DMS153 (cell line): ENCODE data around the gene BBS1.
"Not testable (repeated sequence)": the region's sequence is repeated elsewhere in the genome, so short reads cannot be mapped to it uniquely, and the experiment has no call there.

Experiments used
- DNase-seq: peaks from one replicate; lab custom pipeline; 2025; lab: John Stamatoyannopoulos, UW

BBS1 gene

DNA sequence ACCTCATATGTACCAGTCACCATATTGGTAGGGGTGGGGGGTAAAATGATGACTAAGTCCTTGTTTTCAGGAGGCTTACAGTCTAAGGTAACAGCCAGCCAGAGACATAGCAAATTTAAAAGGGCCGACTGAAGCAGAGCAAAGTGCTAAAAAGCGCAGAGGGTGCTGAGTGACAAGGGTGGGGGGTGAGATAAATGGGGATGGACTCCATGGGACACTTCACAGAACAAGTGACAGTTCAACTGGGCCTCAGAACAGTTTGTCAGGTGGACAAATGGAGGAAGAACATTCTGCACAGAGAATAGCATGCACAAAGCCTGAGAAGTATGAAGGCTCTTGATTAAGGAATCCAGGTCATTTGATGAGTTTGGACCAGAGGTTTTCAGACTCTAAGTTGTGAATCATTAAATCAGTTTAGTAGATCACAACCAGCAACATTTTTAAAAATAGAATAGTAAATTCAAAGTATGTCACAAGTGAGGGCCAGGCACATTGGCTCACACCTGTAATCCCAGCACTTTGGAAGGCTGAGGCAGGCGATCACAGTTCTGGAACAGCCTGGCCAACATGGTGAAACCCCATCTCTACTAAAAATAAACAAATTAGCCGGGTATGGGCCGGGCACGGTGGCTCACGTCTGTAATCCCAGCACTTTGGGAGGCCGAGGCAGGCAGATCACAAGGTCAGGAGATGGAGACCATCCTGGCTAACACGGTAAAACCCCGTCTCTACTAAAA lies 14.0 kb downstream of the BBS1 start:
- DNase-seq, result no peak

DNA sequence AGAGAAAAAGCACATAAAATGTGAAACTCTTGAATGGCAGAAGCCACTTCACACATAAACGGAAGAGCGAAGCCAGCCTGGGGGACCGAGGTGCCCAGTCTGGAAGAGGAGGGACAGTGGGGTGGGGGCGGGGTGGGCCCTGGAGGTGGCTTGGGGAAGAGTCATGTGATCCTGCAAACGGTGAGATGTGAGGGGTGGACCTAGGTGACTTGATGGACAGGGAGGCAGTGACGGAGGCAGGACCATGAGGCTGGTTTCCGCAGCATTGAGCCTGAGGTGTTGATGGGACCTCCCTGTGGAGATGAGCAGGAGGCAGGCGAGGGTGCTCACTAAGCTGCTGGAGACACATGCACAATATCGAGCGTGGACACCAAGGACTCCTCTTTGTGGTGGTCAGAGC lies 18.6 kb downstream of the BBS1 start:
- DNase-seq, result no peak

DNA sequence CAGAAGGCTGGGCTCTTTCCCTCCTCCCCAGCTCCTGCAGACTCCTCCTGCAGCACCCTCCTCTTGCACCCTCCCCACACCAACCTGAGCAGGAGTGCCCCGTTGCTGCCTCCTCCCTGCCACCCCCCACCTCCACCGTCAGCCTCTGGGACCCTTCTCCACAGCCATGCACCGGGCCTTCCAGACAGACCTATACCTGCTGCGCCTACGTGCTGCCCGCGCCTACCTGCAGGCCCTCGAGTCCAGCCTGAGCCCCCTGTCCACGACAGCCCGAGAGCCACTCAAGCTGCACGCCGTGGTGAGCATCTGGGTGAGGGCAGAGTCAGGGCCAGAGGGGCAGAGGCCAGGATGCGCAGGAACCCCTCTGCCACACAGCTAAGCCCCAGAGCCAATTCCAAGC lies 19.2 kb downstream of the BBS1 start:
- no peak for DNase-seq

DNA sequence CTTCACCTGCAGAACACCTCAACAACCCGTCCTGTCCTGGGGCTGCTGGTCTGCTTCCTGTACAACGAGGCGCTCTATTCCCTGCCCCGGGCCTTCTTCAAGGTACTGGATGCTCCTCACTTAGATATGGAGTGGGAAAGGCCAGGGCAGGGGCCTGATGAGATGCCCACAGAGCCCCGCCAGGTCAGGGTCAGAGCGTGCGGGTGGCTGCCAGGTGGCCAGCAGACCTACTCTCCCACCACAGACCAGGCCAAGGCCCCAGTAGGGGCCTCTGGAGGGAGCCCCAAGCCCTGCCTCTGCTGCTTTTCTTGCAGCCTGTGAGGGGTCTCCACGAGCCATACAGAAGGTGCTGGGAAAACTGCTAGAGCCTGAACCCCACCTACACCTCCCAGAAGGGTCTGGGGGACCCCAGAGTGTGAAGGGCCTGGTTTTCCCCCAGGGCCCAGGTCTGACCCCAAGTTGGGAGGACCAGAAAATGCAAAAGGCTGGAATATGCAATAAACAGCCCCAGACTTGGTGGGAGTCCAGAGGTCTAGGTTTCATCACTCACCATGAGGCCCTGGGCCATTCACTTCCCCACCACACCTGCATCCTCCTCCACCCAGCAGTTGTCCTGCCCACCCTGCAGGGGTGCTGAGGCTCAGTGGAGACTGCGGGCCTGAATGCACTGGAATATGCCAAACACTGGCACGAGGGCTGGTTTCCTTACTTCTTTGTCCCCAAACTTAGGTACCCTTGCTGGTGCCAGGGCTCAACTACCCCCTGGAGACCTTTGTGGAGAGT lies 20.7 kb downstream of the BBS1 start:
- DNase-seq, result no peak

DNA sequence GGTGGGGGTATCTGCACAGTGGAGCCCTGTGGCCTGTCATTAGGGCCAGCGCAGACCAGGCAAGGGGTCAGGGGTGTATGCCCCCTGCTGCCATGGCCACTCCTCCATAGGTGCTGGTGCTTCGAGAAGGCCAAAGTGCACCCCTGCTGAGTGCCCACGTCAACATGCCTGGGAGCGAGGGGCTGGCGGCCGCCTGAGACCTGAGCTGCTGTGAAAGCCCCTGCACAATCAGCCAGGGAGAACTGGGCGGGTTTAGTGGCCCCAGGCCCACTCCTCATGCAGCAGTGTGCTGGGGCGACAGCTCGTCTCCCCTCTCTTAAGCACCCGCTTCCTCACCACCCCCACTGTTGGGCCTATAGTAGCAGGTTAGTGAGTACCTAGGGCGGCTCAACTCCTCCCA lies 21.4 kb downstream of the BBS1 start:
- no peak for DNase-seq

DNA sequence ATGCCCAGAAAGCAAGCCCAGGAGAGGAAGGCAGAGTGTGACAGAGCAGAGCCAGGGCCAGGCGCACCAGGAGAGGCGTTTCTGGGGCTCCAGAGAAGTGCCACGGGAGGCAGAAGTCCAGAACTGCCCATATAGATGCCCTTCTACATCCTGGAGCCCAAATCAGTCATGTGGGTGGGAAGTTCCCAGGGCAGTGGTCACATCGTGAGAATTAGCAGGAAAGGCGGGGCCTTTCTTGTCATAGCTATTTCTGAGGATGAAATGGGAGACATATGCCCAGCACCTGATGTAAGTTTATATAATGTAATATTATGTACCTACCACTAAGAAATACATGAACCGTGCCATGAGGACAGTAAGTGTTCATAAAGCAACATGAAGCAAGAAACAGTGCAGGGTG lies 22.3 kb downstream of the BBS1 start:
- DNase-seq, result no peak

DNA sequence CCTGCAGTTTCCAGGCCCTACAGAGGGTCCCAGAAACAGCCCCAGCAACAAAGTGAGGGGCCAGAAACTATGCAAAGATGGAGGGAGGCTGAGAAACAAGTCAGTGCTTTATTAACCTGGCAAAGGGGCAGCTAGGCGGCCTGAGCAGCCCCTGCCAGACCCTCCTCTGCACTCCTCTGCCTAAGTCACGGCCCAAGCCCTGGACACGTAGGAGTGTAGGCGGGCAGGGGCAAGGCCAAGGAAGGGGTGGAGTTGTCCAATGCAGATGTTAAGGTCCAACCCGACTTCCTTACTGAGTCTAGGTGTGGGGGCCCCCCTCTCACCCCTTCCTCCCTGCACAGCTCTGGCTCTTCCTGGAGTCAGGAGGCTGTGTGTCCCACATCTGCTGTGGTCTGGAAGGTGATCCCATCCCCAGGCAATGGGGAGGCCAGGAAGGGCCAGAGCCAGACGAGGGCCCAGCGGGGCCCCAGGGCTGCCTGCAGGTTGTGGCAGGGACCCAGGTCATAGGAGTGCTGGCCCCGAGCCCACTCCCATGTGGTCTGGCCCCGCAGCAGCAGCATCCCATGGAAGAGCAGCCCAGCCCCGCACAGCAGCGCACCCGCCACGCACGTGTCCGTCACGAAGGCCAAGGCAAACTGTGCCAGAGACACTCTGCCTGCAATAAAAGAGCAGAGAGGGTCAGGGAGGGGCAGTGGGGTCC lies 28.9 kb downstream of the BBS1 start:
- DNase-seq, result no peak

DNA sequence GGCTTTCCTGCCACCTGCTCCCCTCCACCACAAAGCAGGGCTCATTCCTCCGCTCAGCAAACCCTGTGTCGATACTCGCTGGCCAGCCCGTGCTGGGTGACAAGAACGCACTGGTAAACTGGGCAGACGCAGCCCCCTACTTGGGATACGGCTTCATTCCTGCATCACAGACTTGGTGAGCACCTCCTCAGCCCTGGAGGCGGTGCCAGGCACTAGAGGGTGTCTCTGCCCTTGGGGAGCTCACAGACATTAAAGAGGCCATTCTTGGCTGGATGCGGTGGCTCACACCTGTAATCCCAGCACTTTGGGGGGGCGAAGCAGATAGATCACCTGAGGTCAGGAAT lies 29.4 kb downstream of the BBS1 start:
- DNase-seq, result no peak

DNA sequence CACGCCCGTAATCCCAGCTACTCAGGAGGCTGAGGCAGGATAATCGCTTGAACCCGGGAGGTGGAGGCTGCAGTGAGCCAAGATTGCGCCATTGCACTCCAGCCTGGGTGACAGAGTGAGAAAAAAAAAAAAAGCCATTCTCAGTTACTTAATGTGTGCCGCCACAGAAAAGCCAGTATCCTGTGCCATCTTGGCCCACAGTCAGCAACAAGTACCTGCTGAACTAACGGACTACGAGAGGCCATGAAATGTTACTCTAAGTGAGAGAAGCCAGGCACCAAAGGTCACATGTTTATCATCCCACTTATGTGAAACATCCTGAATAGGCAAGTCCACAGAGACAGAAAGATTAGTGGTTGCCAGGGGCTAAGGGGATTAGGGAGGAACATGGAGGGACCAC lies 30.2 kb downstream of the BBS1 start:
- DNase-seq, result not testable (repeated sequence)

DNA sequence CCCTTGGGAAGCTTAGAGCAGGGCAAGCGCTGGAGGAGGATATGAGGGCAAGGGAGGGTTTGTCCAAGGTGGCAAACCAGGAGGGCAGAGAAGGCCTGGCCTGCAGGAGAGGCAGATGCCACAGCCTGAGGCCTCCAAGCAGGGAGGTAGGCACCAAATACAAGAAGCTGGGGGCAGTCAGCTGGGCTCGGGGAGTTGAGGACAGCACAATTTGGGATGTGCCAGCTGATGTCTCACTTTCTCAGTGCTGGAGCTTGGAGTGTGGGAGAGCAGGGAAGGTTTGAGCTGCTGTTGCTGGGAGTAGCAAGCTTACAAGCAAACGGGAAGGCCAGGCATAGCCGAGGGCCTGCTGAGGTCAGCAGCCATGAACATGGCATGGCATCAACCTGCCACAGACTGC lies 31.5 kb downstream of the BBS1 start:
- DNase-seq, result no peak

DNA sequence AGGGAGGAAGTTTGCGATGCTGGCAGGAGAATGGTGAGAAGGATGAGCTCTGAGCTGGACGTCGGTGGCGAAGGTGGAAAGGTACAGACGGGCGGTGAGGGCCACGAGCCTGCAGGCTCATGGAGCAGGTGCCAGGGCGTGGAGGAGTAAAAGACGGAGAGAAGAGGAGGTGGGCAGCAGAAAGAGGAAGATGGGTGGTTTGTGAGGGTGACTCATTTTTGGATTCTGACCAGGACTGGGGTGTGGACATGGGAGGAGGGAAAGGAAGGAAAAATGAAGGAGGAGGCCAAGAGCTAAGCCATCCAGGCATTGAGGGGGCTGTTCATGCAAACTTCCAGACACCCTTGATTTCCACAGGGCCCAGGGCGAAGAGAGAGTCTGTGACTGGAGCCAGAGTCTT lies 31.9 kb downstream of the BBS1 start:
- DNase-seq, result no peak

DNA sequence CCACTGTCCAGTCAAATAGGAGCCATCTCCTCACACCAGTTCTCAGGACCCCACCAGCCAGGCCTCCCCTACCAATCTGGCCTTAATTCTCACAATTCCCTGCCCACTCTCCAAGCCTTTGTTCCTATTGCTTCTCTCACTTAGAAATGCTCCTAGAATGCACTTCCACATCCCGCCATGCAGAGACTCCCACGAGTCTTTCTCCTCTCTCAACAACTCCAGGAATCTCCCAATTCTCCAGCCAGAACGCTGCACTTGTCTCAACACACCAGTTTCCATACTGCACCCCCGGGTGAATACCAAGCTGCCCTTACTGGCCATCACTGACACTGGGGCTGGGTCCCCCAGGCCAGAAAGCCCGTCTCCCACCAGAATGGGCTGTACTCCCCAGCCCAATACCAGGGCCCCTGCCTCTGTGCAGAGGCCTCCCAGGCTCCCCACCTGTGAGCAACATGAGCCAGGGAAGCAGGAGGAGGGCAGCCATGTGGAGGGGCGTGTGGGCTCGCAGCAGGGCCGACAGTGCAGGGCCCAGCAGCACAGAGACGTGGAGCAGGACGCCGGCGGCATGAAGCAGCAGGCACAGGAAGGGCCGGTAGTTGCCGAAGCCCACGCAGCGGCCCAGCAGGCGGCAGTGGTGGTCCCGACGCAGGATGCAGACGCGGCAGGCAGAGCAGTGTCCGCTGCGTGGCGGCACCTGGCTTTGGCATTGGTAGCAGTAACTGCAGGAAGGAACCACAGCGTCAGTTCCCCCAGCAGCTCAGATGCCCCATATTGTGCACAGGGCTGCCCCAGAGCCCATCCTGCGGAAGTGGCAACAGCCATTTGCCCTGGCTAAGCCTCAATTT lies 33.0 kb downstream of the BBS1 start:
- no peak for DNase-seq

DNA sequence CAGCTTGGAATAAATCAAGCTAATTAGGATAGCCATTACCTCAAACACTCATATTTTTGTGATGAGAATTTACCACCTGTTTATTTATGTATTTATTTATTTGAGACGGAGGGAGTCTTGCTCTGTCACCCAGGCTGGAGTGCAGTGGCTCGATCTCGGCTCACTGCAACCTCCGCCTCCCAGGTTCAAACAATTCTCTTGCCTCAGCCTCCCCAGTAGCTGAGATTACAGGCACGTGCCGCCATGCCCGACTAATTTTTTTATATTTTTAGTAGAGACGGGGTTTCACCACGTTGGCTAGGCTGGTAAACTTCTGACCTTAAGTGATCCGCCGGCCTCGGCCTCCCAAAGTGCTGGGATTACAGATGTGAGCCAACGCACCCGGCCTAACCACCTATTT lies 34.5 kb downstream of the BBS1 start:
- DNase-seq, result not testable (repeated sequence)

DNA sequence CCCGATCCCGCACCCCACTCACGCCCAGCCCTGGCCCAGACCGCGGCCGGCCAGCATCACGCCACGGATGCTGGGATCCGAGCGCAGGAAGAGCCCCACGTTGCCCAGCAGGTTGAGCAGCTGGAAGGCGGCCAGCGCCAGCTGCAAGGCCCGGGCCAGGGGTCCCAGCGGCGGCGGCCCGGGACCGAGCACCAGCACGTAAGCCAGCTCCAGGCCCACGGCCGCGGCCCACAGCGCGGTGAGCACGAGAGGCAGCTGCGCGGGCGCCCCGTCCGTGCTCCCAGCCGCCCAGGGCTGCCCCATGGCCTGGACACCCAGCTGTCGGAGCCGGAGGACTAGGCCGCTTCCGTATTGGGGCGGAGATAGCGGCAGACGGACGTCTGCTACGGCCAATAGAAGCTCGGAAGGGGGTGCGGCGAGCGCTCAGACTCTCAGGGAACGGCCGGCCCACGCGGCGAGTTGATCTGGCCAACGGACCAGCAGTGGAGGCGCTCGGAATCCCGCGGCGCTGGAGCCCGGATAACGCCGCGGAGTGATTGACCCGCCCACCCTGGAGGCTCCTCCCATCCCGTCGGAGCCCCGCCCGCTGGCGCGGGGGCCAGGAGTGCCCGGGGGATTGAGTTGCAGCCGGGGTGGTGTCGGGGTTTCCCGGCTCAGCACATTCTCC lies 35.4 kb downstream of the BBS1 start, which contains the start of gene ZDHHC24:
TSS of gene ZDHHC24 (minus strand) at position 348 of the 667 bp plus-strand sequence. CDS start at position 303, 45 bp downstream.
- peak; percentile 93 for DNase-seq

DNA sequence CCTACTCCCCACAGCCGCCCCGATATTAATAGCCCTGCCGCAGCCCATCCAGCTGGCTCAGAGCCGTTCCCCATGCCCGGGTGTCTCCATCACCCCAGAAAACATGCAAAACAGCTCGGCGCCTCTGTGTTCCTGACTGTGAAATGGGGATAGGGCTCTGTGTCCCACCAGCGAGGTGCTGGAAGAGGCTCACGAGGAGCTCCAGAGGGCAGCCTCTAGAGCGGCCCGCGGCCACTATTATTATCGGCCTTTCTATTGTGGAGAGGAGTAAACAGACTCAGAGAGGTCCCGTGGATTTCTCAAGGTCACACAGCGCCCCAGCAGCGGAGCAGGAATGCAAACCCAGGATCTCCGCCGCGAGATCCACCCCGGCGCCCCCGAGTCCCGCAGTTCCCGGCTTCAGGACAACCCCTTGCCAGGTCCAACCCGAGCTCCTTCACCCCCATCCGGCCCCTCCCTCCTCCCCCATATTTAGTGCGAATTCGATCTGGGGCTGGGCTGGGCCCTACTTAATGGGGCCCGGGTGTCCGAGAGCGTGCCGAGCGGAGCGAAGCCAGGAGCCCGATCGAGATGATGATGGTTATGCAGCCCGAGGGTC lies 36.0 kb downstream of the BBS1 start, which contains the start of gene ACTN3:
TSS of gene ACTN3 (plus strand) at position 536 of the 598 bp plus-strand sequence. CDS start at position 571, 35 bp downstream.
- no peak for DNase-seq

DNA sequence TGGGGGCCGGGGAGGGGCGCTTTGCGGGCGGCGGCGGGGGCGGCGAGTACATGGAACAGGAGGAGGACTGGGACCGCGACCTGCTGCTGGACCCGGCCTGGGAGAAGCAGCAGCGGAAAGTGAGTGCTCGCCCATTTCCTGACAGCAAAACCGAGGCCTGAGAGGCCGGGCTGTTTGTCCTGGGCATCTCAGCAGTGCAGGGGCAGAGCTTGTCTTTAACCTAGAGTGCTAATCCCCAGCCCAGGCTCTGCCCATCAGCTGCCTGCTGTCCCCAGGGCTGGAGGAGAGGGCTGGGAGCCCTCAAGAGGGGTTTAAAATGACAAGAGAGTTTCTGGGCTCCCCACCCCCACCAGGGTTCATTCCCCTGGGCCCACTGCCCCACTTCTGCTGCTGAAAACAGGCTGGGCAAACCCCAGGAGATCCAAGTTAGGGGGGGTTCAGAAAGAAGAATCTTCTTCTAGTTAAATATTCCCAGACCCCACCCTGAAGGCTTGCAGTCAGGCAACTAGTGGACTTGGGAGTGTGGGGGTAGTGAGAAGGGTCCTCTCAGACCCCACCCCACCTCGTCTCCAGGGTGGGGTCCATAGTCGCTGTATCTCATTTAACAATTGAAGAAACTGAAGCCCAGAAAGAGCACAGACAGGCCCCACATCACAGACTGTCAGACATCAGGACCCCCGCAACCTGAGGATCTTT lies 36.7 kb downstream of the BBS1 start:
- DNase-seq, result no peak

DNA sequence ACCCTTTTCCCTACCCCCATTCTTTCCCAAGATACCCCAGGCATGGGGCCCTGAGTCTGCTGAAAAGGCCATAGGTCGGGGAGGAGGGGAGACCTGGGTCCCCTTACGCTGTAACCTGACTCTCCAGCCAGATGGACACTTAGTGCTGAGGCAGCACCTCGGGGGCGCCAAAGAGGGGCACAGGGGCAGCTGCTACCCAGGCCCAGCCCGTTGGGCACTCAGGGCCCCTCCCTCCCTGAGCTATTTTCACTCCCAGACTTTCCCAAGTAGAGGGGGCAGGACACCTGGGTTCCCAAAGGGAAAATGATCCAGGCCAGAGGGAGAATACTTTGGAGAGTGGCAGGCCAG lies 37.2 kb downstream of the BBS1 start:
- DNase-seq, result no peak

DNA sequence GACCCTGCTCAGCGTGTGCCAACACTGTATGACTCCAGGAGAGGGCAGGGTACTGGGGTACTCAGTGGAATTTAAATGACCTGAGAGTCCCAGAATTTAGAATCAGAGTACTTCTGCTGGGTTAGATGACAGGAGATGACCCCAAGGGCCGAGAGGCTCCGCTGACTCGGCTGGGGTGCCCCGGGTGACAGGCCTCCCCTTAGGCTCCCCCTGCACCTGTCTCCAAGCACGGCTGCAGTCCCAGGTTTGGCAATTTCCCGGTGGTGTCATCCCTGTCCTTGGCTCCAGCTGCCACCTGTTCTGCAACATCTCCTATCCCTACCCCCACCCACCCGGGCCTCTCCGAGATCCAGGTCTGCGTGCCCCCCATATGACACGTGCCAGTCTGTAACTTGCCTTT lies 37.6 kb downstream of the BBS1 start:
- no peak for DNase-seq

DNA sequence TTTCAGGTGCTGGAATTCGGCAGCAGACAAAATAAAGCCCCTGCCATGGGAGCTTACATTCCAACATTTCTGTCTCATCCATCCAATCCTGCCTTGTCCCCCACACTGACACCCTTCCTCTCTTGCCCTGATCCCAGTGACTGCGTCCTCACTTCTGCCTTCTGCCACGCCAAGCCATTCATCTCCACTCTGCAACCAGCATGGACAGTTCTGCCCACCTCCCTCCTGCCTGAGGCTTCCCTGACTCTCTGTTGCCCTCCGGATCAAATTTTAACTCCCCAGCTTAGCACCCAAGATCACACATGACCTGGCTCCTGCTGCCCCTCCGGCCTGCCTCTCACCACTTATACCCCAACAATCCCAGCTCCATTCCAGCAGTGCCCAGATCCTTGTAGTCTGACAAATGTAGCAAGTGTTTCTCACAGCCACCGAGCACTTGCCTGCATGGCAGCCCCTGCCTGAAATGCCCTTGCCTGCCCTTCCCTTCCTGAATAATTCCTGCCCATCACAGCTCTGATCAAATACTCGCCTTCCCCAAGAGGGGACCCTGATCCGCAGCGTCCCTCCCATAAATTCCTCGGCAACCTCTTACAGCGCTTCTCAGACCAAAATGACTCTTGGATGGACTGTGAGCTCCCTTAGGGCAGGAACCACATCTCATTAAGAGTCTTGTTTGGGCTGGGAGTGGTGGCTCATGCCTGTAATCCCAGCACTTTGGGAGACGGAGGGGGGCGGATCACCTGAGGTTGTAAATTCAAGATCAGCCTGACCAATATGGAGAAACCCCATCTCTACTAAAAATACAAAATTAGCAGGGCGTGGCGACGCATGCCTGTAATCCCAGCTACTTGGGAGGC lies 38.6 kb downstream of the BBS1 start:
- DNase-seq, result no peak
